Uterus (tissue), 4 donors: ENCODE measurements around the gene PKNOX2. TPM values are rescaled to one million over a fixed set of nuclear protein-coding genes. Genes with fewer than 3 reads are reported as not detected.

Source experiments
- DNase-seq, 2 donors: peaks; one replicate each; pipeline ENCODE4 v3.0.0-alpha.2; 2019 to 2020
- H3K27ac ChIP-seq, 2 donors: fragments of 200-600 bp; sonication (generic); 1 replicate in 1 of 2; 2 replicates in 1 of 2; pipeline ENCODE4 v1.5.1; 2016 to 2018
- H3K27me3 ChIP-seq, 2 donors: fragments of 200-600 bp; sonication (generic); one replicate each; pipeline ENCODE4 v1.5.1; 2018 to 2019; ENCODE audit warnings: control low read depth in 1 of 2
- H3K36me3 ChIP-seq, 2 donors: fragments of 200-600 bp; sonication (generic); one replicate each; pipeline ENCODE4 v1.5.1; 2019; ENCODE audit warnings: control low read depth in 1 of 2
- H3K4me1 ChIP-seq, 2 donors: fragments of 200-600 bp; sonication (generic); one replicate each; pipeline ENCODE4 v1.5.1; 2018 to 2019; ENCODE audit warnings: control low read depth in 1 of 2
- H3K4me3 ChIP-seq, 2 donors: fragments of 200-600 bp; sonication (generic); 1 replicate in 1 of 2; 2 replicates in 1 of 2; pipeline ENCODE4 v1.5.1; 2018 to 2019; ENCODE audit warnings: mild to moderate bottlenecking in 1 of 2
- H3K9me3 ChIP-seq, 2 donors: fragments of 200-600 bp; sonication (generic); one replicate each; pipeline ENCODE4 v1.5.1; 2019; ENCODE audit warnings: control low read depth in 1 of 2
- POLR2A ChIP-seq, 2 donors: fragments of 450-650 bp; IDR thresholded peaks; one replicate each; pipeline ENCODE4 v1.6.1; 2016; ENCODE audit warnings: antibody characterized with exemption in 2 of 2, mild to moderate bottlenecking in 1 of 2, moderate library complexity in 1 of 2
- intact Hi-C: fragments of 100-400 bp; cut with DNase I; formaldehyde crosslinking; loops from one replicate; pipeline ENCODE4 v1.15.1; 2023; ENCODE audit warnings: low total_unique reads
- total RNA-seq, 4 donors: library from RNA; depleted of rRNA in 3 of 4; stranded (reverse); fragments of >200 nt in 3 of 4; gene quantifications; one replicate each; pipeline versions ENCODE4 v1.1.0 to v1.2.4, GENCODE V29; 2014 to 2023
- TF ChIP-seq, protein P1 (sequence below), 4 experiments: fragments of 200-600 bp in 2 of 4; fragments of 450-650 bp in 2 of 4; sonication (generic) in 2 of 4; IDR thresholded peaks; one replicate each; pipeline ENCODE4 v1.5.1; 2016 to 2019; ENCODE audit warnings: antibody characterized with exemption in 4 of 4, mild to moderate bottlenecking in 2 of 4, moderate library complexity in 1 of 4
- donor health status: DM: yes; HTN: yes; CAD: no.

PKNOX2 gene
- total RNA-seq, 4 donors from 2014 or later: 0.29 to 22.7 (median 3.3) TPM

DNA sequence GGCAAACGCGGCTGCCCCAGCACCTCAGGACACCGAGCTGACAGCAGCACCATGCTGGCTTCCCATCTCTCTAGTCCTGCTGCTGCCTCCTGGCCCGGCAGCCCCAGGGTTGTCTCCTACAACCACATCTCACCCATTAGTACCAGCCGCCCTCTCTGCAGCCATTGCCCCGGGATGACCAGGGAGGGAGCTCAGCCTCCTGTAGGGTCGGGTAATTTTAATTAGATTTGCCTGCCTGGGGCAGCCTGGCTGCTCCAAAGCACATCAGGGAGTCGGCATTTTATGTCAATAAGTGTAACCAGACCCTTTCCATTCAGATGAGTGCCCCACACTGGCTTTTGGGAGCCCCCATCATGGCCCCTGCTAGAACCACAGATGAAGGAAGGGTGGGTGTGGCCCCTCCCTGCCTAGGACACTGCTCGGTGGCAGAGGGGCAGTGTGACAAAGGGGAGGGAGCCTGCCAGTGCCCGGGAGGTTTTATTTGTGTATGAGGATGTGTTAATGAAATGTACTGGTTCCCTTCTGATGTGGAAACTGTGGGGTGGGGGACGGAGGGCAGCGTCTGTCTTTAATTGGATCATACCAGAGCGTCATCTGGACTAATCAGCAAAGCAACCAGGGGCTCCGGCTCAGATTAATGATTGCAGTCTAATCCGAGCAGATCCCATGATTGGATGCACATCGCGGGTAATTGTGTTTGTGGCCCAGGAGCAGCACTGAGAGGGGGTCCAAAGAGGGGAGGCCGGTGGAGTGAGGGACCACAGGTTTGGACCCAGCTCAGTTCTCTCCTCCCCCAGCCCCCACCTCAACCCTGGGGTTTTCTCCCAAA lies 206.2 kb downstream of the PKNOX2 start:
- Histone ChIP-seq H3K4me3 (no peak overlapping the region), H3K27me3 (no peaks in the 10 kb centered on the region), H3K9me3 (no peaks in the 10 kb centered on the region), H3K4me1 (no peaks in the 10 kb centered on the region), H3K27ac (no peak overlapping the region), H3K36me3 (no peaks in the 10 kb centered on the region)
- intact Hi-C loops: no loop called here
- no peak for TF ChIP-seq POLR2A (IDR thresholded peaks at IDR 0.05)
- TF ChIP-seq, protein P1, sequence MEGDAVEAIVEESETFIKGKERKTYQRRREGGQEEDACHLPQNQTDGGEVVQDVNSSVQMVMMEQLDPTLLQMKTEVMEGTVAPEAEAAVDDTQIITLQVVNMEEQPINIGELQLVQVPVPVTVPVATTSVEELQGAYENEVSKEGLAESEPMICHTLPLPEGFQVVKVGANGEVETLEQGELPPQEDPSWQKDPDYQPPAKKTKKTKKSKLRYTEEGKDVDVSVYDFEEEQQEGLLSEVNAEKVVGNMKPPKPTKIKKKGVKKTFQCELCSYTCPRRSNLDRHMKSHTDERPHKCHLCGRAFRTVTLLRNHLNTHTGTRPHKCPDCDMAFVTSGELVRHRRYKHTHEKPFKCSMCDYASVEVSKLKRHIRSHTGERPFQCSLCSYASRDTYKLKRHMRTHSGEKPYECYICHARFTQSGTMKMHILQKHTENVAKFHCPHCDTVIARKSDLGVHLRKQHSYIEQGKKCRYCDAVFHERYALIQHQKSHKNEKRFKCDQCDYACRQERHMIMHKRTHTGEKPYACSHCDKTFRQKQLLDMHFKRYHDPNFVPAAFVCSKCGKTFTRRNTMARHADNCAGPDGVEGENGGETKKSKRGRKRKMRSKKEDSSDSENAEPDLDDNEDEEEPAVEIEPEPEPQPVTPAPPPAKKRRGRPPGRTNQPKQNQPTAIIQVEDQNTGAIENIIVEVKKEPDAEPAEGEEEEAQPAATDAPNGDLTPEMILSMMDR (IDR thresholded peaks at IDR 0.05): no peak
- DNase-seq: no peak

DNA sequence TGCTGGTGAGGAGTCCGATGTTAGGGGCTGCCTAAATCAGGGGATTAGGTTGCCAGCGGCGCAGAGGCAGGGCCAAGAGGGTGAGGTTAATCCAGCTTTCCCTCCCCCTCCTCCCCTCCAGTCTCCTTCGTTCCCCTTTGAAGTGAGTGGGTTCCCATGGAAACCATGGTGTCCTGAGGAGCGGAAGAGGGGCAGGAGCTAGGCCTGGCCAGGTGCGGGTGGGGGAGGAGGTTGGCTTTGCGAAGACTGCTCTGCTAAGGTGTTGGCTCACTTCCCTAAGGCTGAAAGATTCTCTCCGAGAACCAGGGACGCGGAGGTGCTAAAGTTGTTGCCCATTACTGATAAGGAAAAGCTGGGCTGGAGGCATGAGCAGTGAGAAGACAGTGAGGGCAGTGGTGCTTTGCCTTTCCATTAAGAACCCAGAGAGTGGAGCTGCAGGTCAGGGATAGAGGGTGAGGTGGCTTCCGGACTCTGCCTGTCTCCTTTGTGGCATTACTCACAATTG lies 206.9 kb downstream of the PKNOX2 start:
- Histone ChIP-seq H3K27me3 (no peaks in the 10 kb centered on the region), H3K4me3 (no peak overlapping the region), H3K4me1 (no peaks in the 10 kb centered on the region), H3K27ac (no peak overlapping the region), H3K36me3 (no peaks in the 10 kb centered on the region), H3K9me3 (no peaks in the 10 kb centered on the region)
- TF ChIP-seq POLR2A (IDR thresholded peaks at IDR 0.05): no peak
- TF ChIP-seq, protein P1 (IDR thresholded peaks at IDR 0.05): no peak
- intact Hi-C loops: no loop called here
- DNase-seq: no peak

DNA sequence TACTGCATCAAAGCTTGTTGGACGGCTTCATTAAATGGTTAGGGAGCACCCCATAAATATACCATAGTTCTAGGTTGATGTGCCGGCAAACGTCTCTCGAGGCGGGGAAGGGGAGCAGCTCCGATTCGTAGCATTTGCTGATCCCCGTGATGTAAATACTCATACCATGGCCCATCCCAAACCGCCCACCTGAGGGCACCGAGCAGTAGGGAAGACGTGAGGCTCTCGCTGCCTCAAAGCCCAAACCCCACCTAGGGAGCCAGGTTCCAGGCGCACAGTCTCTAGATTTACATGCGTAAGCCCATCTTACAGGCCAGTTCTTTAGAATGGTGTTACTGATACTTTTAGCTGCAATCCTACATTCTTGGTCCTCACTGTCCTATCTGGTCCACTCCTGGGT lies 207.5 kb downstream of the PKNOX2 start:
- no peak overlapping the region for H3K27ac ChIP-seq
- H3K27me3 ChIP-seq: no peaks in the 10 kb centered on the region
- H3K4me1 ChIP-seq: no peaks in the 10 kb centered on the region
- H3K36me3 ChIP-seq: no peaks in the 10 kb centered on the region
- no peak for DNase-seq
- intact Hi-C loops: no loop called here
- TF ChIP-seq POLR2A (IDR thresholded peaks at IDR 0.05): no peak
- TF ChIP-seq, protein P1 (IDR thresholded peaks at IDR 0.05): no peak
- no peaks in the 10 kb centered on the region for H3K9me3 ChIP-seq
- H3K4me3 ChIP-seq: no peak overlapping the region

DNA sequence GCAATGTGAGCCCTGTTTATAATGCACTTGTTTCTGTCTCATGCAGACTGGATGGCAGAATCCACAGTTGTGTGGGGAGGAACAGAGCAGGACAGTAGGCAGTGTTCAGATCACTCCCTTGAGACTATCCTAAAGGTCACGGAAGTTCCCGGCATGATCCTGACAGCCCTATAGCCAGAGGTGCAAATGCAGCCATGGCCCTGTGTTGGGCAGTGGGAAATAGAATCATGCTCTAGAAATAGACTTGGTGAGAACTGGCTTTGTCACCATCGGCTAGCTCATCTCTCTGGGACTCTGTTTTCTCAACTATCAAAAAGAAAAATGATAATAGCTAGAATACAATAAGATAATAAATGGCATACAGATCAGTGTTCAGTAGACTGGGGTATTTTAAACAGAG lies 208.4 kb downstream of the PKNOX2 start:
- Histone ChIP-seq H3K4me3 (no peak overlapping the region), H3K36me3 (no peaks in the 10 kb centered on the region), H3K27ac (no peak overlapping the region), H3K9me3 (no peaks in the 10 kb centered on the region), H3K4me1 (no peaks in the 10 kb centered on the region), H3K27me3 (no peaks in the 10 kb centered on the region)
- no peak for DNase-seq
- TF ChIP-seq, protein P1 (IDR thresholded peaks at IDR 0.05): no peak
- TF ChIP-seq POLR2A (IDR thresholded peaks at IDR 0.05): no peak
- intact Hi-C loops: no loop called here
